C4-2B (cell line): ENCODE data around the gene CCHCR1.
A peak's percentile ranks its signal among the peaks of the same experiment; 100 is the strongest.

ENCODE experiments used
- H3K27ac ChIP-seq: fragments of 450-650 bp; 2 replicates; pipeline ENCODE4 v1.5.1; 2017
- ZFX ChIP-seq: fragments of 450-650 bp; IDR thresholded peaks from 2 replicates; pipeline ENCODE4 v1.6.1; 2017
- TF ChIP-seq, protein P1 (sequence below): fragments of 450-650 bp; conservative IDR thresholded peaks from 2 replicates; pipeline ENCODE4 v1.5.1; 2017; ENCODE audit warnings: mild to moderate bottlenecking

Gene CCHCR1

DNA sequence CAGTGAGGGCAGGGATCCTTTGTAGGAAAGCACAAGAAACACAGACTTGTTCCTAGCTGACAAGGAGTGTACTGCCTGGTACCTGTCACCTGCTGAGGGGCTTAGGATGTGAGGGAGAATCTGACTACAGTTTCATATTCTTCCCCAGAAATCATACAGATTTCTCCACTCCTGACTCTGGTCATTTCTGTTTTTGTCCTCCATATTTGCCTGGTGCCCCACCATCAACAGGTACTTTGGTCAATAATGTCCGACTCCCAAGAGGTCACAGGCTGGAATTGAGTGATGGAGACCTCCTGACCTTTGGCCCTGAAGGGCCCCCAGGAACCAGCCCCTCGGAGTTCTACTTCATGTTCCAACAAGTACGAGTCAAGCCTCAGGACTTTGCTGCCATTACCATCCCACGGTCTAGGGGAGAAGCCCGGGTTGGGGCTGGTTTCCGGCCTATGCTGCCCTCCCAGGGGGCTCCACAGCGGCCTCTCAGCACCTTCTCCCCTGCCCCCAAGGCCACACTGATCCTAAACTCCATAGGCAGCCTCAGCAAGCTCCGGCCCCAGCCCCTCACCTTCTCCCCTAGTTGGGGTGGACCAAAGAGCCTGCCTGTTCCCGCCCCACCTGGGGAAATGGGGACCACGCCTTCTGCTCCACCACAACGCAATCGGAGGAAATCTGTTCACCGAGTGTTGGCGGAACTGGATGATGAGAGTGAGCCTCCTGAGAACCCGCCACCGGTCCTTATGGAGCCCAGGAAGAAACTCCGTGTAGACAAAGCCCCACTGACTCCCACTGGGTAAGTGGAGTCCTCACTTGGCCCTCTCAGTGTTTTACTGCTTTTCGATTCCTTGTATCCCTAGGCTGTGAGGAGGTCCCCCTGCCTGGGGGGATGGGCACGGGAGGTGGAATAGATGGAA lies 3.9 kb upstream of the CCHCR1 start:
- H3K27ac ChIP-seq = no peak overlapping the region
- TF ChIP-seq, protein P1, sequence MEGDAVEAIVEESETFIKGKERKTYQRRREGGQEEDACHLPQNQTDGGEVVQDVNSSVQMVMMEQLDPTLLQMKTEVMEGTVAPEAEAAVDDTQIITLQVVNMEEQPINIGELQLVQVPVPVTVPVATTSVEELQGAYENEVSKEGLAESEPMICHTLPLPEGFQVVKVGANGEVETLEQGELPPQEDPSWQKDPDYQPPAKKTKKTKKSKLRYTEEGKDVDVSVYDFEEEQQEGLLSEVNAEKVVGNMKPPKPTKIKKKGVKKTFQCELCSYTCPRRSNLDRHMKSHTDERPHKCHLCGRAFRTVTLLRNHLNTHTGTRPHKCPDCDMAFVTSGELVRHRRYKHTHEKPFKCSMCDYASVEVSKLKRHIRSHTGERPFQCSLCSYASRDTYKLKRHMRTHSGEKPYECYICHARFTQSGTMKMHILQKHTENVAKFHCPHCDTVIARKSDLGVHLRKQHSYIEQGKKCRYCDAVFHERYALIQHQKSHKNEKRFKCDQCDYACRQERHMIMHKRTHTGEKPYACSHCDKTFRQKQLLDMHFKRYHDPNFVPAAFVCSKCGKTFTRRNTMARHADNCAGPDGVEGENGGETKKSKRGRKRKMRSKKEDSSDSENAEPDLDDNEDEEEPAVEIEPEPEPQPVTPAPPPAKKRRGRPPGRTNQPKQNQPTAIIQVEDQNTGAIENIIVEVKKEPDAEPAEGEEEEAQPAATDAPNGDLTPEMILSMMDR = no peak
- no peak for TF ChIP-seq ZFX

DNA sequence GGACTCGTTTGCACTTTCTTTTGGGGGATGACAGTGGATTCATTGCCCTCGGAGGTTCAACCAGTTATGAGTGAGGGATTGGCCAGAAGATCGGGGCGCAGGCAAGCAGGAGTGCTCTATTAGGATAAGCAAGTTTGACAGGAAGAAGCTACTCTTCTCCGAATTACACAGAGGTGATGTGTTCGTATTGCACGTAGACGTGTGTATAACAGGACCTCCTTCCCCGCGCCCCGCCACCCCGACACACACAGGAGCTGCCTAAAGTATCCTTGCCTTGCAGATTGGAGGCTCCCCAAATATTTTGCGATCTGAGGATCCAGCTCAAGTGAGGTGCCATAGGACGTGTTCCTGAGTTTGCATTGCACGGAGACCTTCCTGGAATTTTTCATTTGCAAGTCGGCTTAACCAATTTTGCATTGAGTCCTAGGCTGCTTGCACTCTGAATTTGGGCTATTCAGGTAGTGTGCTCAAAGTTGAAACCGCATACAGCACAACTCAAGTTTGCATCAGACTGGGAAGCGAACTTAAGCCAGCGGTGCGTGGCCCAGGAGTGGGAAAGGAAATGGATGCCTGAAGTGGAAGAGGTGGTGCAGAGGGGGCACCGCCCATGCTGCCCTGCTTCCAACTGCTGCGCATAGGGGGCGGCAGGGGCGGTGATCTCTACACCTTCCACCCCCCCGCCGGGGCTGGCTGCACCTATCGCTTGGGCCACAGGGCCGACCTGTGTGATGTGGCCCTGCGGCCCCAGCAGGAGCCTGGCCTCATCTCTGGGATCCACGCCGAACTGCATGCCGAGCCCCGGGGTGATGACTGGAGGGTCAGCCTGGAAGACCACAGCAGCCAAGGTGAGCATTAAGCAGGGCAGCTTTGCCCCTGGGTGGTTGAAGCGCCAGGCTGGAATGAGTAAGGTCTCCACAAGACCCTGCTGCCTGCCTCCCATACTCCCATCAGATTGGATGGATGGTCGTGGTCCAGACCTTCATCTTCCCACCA lies 1.6 kb upstream of the CCHCR1 start:
- H3K27ac ChIP-seq = peak overlapping the region; percentile 78
- no peak for TF ChIP-seq ZFX
- TF ChIP-seq, protein P1 = no peak

GRCh38 chr6:31158140-31158862 lies 699 bp upstream of the CCHCR1 start, which contains the start of gene TCF19:
TSS of gene TCF19 (plus strand) at chr6:31158589. CDS start at chr6:31159470, 881 bp downstream.
- peak; percentile 25; the same call in 1 of the 2 replicates for TF ChIP-seq ZFX
- TF ChIP-seq, protein P1 = no peak
- H3K27ac ChIP-seq = peak within 1 kb of the TSS; percentile 78

DNA sequence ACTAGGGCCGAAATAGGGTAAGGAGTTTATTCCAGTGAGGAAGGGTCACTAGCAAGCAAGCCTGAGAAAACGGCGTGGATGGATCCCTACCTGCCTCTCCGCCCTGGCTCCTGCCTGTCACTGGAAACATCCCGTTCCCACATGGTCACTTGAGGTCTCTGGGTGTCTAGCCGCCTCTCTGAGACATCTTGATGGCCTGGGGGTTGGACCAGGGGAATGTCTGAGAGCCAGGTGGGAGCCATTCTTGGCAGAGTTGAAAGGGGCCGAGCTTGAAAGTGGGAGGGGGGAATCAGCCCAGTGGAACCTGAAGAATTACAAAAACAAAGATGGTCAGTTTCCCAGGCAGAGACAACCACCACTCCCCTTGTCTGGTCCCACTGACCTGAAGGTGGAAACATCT lies 961 bp downstream of the CCHCR1 start:
- no peak overlapping the region for H3K27ac ChIP-seq
- no peak for TF ChIP-seq ZFX
- TF ChIP-seq, protein P1 = no peak

DNA sequence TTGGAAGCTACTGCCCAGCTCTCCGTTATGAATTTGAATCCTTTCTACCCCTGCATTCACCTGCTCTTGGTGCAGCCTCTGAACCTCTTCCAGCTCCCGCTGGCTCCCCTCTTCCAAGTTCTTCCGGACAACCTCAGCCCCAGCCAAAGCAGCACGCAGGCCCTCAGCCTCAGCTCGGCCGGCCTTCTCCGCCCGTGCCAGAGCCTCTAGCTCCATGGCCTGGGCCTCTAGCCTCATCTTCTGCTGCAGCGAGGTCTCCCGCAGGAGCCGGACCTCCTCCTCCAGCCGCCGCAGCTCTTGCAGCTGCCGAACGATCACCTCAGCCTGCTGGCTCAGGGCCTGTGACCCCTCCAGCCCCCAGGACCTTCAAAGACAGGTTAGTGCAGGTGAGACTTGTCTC lies 3.2 kb downstream of the CCHCR1 start:
- TF ChIP-seq, protein P1 = no peak
- TF ChIP-seq ZFX = no peak
- H3K27ac ChIP-seq = no peak overlapping the region

- H3K27ac ChIP-seq = no peak overlapping the region
- TF ChIP-seq ZFX = no peak
- TF ChIP-seq, protein P1 = no peak
Measured at GRCh38 chr6:31152781-31153180, 4.8 kb downstream of the CCHCR1 start.
